ENCODE results near the gene WEE2.

The WEE2 gene

DNA sequence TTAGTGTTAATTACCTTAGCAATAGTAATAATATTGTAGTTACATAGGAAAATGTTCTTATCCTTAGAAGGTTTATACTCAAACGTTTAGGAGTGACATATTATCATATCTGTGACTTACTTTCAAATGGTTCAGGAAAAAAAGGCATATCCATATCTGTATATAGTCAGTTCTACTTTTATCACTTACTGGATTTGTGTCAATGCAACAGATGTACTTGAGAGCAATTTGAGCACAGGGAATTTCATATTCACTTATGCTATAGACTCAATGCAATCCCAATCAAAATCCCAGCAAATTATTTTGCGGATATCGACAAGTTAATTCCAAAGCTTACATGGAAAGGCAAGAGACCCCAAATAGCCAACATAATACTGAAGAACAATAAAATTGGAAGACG lies 16.2 kb upstream of the WEE2 start:
- FAIRE-seq: no peak

DNA sequence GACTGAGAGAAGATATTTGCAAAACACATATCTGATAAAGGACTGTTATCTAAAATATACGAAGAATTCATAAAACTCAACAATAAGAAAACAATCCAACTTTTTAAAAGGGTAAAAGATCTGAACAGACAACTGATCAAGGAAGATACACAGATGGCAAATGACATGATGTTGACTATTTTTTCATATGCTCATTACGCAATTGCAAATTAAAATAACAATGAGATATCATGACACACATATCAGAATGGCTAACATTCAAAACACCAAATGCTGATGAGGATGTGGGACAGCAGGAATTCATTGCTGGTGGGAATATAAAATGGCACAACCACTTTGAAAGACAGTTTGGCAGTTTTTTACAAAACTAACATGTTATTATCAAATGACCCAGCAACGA lies 15.1 kb upstream of the WEE2 start:
- FAIRE-seq: no peak

- no peak for FAIRE-seq
Measured at GRCh38 chr7:141695803-141696289, 12.3 kb upstream of the WEE2 start.

GRCh38 chr7:141696348-141696747 lies 11.8 kb upstream of the WEE2 start:
- no peak for FAIRE-seq

GRCh38 chr7:141697211-141697871 lies 10.8 kb upstream of the WEE2 start:
- no peak for FAIRE-seq

- FAIRE-seq: no peak
Measured at GRCh38 chr7:141698247-141699015, 9.7 kb upstream of the WEE2 start.

DNA sequence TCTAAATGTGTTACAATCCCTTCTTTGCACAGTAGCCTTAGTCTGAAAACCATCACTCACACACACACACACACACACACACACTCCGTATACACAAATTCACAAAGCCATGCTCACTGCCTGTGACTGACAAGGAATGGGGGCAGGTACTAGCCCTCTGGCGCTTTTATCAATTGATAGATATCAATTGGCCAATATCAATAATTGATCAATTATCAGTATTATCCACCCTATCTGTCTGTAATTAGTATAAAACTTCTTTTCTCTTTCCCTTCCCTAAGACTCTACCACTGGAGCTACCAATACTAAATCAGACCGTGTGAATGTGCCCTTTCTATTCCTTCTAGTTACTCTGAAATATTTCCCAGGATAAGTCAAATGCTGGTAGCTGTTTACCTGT lies 8.3 kb upstream of the WEE2 start:
- FAIRE-seq: no peak

DNA sequence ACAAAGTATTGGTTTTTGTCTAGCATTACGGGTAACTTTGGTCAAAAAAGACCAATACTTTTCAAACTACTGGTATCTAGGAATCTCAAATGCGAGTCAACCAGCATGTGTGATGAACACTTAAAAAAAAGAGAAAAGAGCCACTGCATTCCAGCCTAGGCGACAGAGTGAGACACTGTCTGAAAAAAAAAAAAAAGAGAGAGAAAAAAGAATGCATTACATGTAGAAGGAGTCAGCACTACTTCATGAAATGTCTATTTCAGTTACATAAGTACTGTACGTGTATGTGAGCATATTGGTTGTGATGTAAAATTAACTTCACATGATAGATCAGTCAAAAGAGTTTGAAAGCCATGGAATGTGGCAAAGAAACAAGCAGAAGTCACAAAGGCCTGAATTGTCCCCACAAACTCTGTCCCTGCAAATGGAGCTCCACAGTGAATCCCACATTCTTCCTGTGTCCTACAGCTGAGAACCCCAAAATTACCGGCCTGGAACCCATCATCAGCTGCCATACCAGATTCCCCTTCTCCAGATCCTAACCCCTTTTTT lies 7.8 kb upstream of the WEE2 start:
- no peak for FAIRE-seq

- FAIRE-seq: no peak
Measured at GRCh38 chr7:141700848-141701371, 7.2 kb upstream of the WEE2 start.

DNA sequence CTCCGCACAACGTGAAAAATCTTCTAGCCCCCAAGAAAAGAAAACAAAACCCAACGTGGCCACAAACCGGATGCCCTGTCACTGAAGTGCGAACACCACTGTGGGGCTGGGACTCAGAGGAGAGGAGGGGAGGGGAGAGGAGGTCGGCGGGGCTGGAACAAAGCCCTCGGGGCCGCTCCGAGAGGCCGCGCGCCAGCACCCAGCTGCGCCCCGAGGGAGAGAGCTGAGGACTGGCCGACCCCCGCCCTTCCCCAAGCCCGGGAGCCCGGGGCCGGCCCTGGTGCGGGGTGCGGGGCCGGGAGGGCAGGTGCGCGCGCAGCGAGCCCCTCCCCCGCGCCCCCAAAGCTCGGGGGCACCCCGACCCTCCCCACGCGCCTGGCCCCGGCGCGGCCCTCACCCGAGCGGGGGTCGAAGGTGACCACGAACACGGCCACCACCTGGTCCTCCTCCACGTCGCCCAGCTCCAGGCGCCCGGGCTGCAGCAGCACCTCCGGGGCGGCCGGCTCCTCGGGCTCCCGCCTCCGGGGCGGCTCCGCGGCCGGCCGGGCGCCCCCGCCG lies 6.6 kb upstream of the WEE2 start:
- FAIRE-seq: no peak

DNA sequence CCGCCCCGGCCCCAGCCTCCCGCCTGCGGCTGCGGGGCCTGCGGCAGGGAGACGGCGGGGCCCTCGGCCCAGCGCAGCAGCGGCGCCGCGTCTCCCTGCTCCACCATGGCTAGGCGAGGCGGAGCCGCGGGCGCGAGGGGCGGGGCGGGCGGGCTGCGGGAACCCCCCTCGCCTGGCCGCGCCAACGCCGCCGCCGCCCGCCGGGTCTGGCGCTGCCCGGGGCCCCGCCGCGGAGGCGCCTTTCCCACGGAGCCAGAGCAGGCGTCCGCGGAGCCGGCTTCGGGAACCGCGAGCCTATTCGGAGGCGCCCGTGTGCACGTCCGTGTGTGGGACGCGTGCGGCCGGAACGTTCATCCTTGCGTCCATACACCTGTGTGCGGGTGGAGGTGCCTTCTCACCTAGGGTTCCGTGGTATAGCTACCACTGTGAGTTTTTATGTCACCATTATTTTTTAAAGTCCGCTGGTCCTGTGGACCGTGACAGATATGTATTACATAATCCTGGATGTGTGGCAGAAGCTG lies 6.0 kb upstream of the WEE2 start, which contains the start of gene DENND11:
Gene DENND11, minus strand, starts transcription at position 120 of the 521 bp plus-strand sequence. Its CDS starts 13 bp downstream, at position 107.
- no peak for FAIRE-seq

DNA sequence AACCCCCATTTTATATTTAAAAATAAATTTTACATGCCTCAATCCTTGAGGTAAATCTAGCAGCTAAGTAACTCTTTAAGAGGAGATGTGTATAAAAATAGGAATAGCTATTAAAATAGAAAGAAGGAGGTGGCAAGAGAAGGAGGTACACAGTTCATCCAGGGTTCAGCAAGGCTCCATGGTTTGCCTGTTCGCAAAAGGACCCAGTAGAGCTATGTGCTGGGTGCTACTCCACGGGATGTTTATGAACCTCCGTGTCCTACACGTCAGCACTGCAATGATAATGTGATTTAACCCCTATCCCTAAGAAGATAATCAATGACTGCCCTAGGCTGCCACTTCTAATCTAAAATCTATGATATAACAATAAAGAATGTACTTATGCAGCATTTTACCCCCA lies 5.3 kb upstream of the WEE2 start:
- FAIRE-seq: no peak

DNA sequence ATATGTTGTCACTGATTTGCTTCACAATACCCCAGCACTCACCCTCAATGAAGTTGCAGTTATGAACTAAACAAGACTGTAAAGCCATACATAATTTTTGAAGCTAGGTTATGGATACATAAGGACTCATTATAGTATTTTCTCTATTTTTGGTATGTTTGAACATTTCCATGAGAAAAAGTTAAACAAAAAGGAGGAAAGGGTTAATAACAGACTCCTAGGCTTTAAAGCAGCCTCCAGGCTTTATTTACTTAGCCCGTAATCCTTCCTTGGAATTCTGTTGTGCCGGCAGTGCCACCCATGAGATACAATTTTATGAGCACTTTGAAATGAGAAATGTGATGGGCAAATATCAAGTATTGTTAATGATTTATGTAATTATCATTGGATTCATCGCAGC lies 4.0 kb upstream of the WEE2 start:
- no peak for FAIRE-seq

- no peak for FAIRE-seq
Measured at GRCh38 chr7:141704741-141705140, 3.4 kb upstream of the WEE2 start.

- no peak for FAIRE-seq
Measured at GRCh38 chr7:141706239-141707064, 1.7 kb upstream of the WEE2 start.

GRCh38 chr7:141709318-141709717 lies 1.2 kb downstream of the WEE2 start:
- no peak for FAIRE-seq

GRCh38 chr7:141709749-141710148 lies 1.6 kb downstream of the WEE2 start:
- FAIRE-seq: no peak

DNA sequence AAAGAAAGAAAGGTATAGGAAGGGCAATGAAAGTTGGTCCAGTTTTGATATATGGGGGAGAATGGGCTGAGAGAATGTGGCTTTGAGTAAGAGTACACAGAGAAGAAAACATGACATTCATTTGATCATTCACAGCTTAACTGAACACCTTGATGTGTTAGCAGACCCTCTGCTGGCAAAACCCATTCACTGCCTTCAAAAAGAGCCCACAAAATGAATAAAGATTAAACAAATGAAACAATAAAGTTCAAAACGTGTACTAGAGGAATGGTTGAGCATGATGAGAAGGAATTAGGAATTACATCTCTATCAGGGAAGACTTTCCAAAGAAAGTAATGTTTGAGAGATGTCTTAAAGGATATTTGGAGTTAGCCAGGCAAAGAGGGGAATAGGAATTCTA lies 2.1 kb downstream of the WEE2 start:
- FAIRE-seq: no peak

GRCh38 chr7:141712603-141713255 lies 4.6 kb downstream of the WEE2 start:
- FAIRE-seq: no peak

DNA sequence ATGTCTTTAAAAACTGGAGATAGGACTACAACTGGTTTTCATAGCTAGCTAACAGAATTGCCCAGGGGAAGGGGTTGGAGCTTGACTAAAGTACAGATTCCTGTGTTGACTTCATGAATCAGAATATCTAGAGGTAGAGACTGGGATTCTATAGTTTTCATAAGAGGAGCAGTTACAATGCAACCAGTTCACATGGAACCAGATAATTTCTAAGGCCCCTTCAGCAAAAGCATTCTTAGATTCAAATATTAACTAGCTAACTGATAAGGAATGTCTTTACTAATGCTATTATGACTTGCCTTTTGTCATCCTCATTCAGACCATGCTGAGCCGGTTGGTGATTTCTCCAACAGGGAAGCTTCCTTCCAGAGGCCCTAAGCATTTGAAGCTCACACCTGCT lies 5.7 kb downstream of the WEE2 start:
- FAIRE-seq: no peak

DNA sequence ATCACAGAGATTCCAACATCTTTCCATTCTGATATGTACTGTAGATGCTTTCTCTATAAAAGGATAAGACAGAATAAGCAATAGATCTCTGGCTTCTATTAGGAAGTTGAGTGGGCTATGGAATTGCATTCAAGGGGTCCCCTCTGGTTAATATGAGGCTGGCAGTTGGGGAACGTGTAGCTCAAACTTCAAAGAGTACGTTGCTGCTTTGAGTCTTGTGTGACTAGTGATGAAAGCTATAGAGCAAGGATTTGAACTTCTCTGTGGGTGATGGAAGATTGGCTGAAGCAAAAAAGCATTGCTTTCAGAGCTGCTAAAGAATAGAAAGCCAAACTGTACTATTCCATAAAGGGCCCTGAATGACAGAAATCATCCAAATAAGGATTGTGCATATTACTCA lies 6.4 kb downstream of the WEE2 start:
- no peak for FAIRE-seq

- FAIRE-seq: no peak
Measured at GRCh38 chr7:141715018-141715417, 6.9 kb downstream of the WEE2 start.

Measured in colon (tissue), 2 donors.